Hepatocyte (in vitro differentiated cells): ENCODE results near the gene CLTCL1. TPM values are rescaled to one million over a fixed set of nuclear protein-coding genes. Genes with fewer than 3 reads are reported as not detected.
A peak's percentile ranks its signal among the peaks of the same experiment; 100 is the strongest.

Source experiments
- DNase-seq: peaks from one replicate; pipeline ENCODE4 v3.0.0-alpha.2; 2016; ENCODE audit warnings: low spot score
- H2AFZ ChIP-seq: fragments of 200-600 bp; sonication (generic); 2 replicates; pipeline ENCODE4 v1.6.0; 2016; ENCODE audit warnings: antibody characterized with exemption, mild to moderate bottlenecking
- H3K27ac ChIP-seq: fragments of 200-600 bp; sonication (generic); 2 replicates; pipeline ENCODE4 v1.5.1; 2016; ENCODE audit warnings: mild to moderate bottlenecking
- H3K27me3 ChIP-seq: fragments of 200-600 bp; sonication (generic); 2 replicates; pipeline ENCODE4 v1.6.1; 2016
- H3K36me3 ChIP-seq: fragments of 200-600 bp; sonication (generic); replicated peaks from 2 replicates; pipeline ENCODE4 v1.5.1; 2016; ENCODE audit warnings: low read depth; ENCODE audit not compliant: insufficient read depth
- H3K4me1 ChIP-seq: fragments of 200-600 bp; sonication (generic); 2 replicates; pipeline ENCODE4 v1.5.1; 2016; ENCODE audit warnings: mild to moderate bottlenecking, moderate library complexity; ENCODE audit not compliant: insufficient read depth
- H3K4me2 ChIP-seq: fragments of 200-600 bp; sonication (generic); 2 replicates; pipeline ENCODE4 v1.6.0; 2016
- H3K4me3 ChIP-seq: fragments of 200-600 bp; sonication (generic); 2 replicates; pipeline ENCODE4 v1.5.1; 2016; ENCODE audit warnings: mild to moderate bottlenecking
- H3K79me2 ChIP-seq: fragments of 200-600 bp; sonication (generic); 2 replicates; pipeline ENCODE4 v1.6.0; 2017; ENCODE audit warnings: mild to moderate bottlenecking
- H3K9me2 ChIP-seq: fragments of 200-600 bp; sonication (generic); replicated peaks from 2 replicates; pipeline ENCODE4 v1.6.0; 2017; ENCODE audit warnings: mild to moderate bottlenecking; ENCODE audit not compliant: insufficient read depth
- H3K9me3 ChIP-seq: fragments of 200-600 bp; sonication (generic); 2 replicates; pipeline ENCODE4 v1.5.1; 2016; ENCODE audit warnings: low read depth, mild to moderate bottlenecking
- H4K20me1 ChIP-seq: fragments of 200-600 bp; sonication (generic); 2 replicates; pipeline ENCODE4 v1.6.0; 2016; ENCODE audit warnings: mild to moderate bottlenecking; ENCODE audit not compliant: insufficient read depth, poor library complexity, severe bottlenecking
- CTCF ChIP-seq: fragments of 200-600 bp; sonication (generic); IDR thresholded peaks from 2 replicates; pipeline ENCODE4 v1.5.1; 2016; ENCODE audit warnings: antibody characterized with exemption, mild to moderate bottlenecking; ENCODE audit not compliant: poor library complexity
- EZH2 ChIP-seq: fragments of 200-600 bp; sonication (generic); IDR thresholded peaks from 2 replicates; pipeline ENCODE4 v1.6.1; 2016; ENCODE audit warnings: antibody characterized with exemption, mild to moderate bottlenecking, borderline replicate concordance
- EZH2phosphoT487 ChIP-seq: fragments of 200-600 bp; sonication (generic); IDR thresholded peaks from one replicate; pipeline ENCODE4 v1.6.1; 2018; ENCODE audit warnings: antibody characterized with exemption, mild to moderate bottlenecking, low read depth, moderate library complexity; ENCODE audit not compliant: unreplicated experiment, severe bottlenecking
- WGBS: methylation state at CpG from one replicate; pipeline ENCODE4 v1.1.6; 2016; ENCODE audit warnings: low lambda C conversion rate; ENCODE audit errors: missing lambda C conversion rate; 5-methylcytosine and 5-hydroxymethylcytosine counted together
- polyA plus RNA-seq: library from polyadenylated mRNA; unstranded; fragments of >200 nt; fragmentation: Nextera tagmentation; extraction: Ambion mirVana; gene quantifications from 2 replicates; pipeline ENCODE4 v1.2.1, GENCODE V29; 2016
- total RNA-seq: library from RNA; depleted of rRNA; stranded (reverse); fragments of >200 nt; gene quantifications from 2 replicates; pipeline ENCODE4 v1.2.3, GENCODE V29; 2014

The CLTCL1 gene
- total and polyA plus RNA-seq, 2 experiments from 2014 or later, result 2.2 to 3.7 TPM

GRCh38 chr22:19149991-19150390, 141.5 kb downstream of the CLTCL1 start, which contains the start of gene GSC2:
Gene GSC2 (minus strand): TSS chr22:19150292. CDS start chr22:19150283, 9 bp downstream.
- no peaks in the 10 kb centered on the region for H3K36me3 ChIP-seq
- H2AFZ ChIP-seq, result peak within 1 kb of the TSS; percentile 49
- no peak for DNase-seq
- 4% methylated on average over 27 of the region's 59 CpGs for WGBS
- peak within 1 kb of the TSS; percentile 79 for H3K4me2 ChIP-seq
- H3K27me3 ChIP-seq, result peaks cover 68% of the 10 kb centered on the region
- no peaks in the 10 kb centered on the region for H3K9me3 ChIP-seq
- no peaks in the 10 kb centered on the region for H4K20me1 ChIP-seq
- no peaks in the 10 kb centered on the region for H3K79me2 ChIP-seq
- H3K9me2 ChIP-seq, result no peaks in the 10 kb centered on the region
- TF ChIP-seq EZH2, result no peak
- TF ChIP-seq CTCF, result no peak
- TF ChIP-seq EZH2phosphoT487, result no peak
- H3K4me1 ChIP-seq, result no peaks in the 10 kb centered on the region
- H3K27ac ChIP-seq, result no peak within 1 kb of the TSS
- H3K4me3 ChIP-seq, result no peak within 1 kb of the TSS

- peaks cover 68% of the 10 kb centered on the region for H3K27me3 ChIP-seq
- peak overlapping the region; percentile 49 for H2AFZ ChIP-seq
- 14% methylated on average over 75 of the region's 92 CpGs for WGBS
These were observed 142.3 kb downstream of the CLTCL1 start for GRCh38 chr22:19149047-19149883.

GRCh38 chr22:19148417-19149046, 143.0 kb downstream of the CLTCL1 start:
- no peaks in the 10 kb centered on the region for H3K4me1 ChIP-seq
- H4K20me1 ChIP-seq, result no peaks in the 10 kb centered on the region
- no peak overlapping the region for H3K27ac ChIP-seq
- H3K4me2 ChIP-seq, result no peak overlapping the region
- TF ChIP-seq CTCF, result no peak
- no peak for TF ChIP-seq EZH2
- TF ChIP-seq EZH2phosphoT487, result no peak
- 78% methylated on average over 31 of the region's 33 CpGs for WGBS
- H3K9me2 ChIP-seq, result no peaks in the 10 kb centered on the region
- DNase-seq, result no peak
- no peaks in the 10 kb centered on the region for H3K9me3 ChIP-seq
- H3K4me3 ChIP-seq, result no peak overlapping the region
- H3K27me3 ChIP-seq, result peaks cover 63% of the 10 kb centered on the region
- no peak overlapping the region for H2AFZ ChIP-seq
- H3K36me3 ChIP-seq, result no peaks in the 10 kb centered on the region
- H3K79me2 ChIP-seq, result peaks cover 6% of the 10 kb centered on the region

More at GRCh38 chr22:19149047-19149883, 142.3 kb downstream of the CLTCL1 start:
- peak; percentile 91 for TF ChIP-seq EZH2
- TF ChIP-seq EZH2phosphoT487, result peak; percentile 22
- TF ChIP-seq CTCF, result no peak
- no peak overlapping the region for H3K27ac ChIP-seq
- H3K4me1 ChIP-seq, result no peaks in the 10 kb centered on the region
- peak overlapping the region; percentile 79 for H3K4me2 ChIP-seq
- no peaks in the 10 kb centered on the region for H3K36me3 ChIP-seq
- no peaks in the 10 kb centered on the region for H3K79me2 ChIP-seq
- H3K9me3 ChIP-seq, result no peaks in the 10 kb centered on the region
- no peaks in the 10 kb centered on the region for H3K9me2 ChIP-seq
- H4K20me1 ChIP-seq, result no peaks in the 10 kb centered on the region
- no peak overlapping the region for H3K4me3 ChIP-seq
- no peak for DNase-seq
